MM.1S (cell line): ENCODE data around the gene DDX31.
A peak's percentile ranks its signal among the peaks of the same experiment; 100 is the strongest.

Experiments used
- EZH2 ChIP-seq: fragments of 300-600 bp; sonication (generic); optimal IDR thresholded peaks from 2 replicates; pipeline ENCODE3; 2017; ENCODE audit warnings: low read depth, mild to moderate bottlenecking, antibody characterized with exemption, low read length, mixed read lengths
- TF ChIP-seq, protein P1 (sequence below): fragments of 300-600 bp; sonication (generic); IDR thresholded peaks from 2 replicates; pipeline ENCODE4 v1.5.1; 2016; ENCODE audit warnings: antibody characterized with exemption, low read length, mixed read lengths

DNA sequence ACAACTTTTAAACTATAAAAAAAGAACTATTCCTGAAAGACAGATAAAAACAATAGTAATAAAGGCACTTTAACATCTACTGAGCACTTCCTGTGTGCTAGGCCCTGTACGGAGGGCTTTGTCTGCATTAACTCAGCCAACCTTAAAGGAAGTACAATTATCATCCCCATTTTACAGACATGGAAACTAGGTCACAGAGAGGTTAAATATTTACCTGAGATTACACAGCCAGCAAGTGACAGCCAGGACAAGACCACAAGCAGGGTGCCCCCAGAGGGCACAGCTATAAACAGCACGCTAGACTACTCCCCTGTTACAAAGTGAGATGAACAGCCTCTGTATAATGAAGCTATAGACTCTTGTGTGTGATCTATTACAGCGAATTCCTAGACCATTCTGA lies 25.5 kb downstream of the DDX31 start:
- TF ChIP-seq EZH2, result no peak
- TF ChIP-seq, protein P1, sequence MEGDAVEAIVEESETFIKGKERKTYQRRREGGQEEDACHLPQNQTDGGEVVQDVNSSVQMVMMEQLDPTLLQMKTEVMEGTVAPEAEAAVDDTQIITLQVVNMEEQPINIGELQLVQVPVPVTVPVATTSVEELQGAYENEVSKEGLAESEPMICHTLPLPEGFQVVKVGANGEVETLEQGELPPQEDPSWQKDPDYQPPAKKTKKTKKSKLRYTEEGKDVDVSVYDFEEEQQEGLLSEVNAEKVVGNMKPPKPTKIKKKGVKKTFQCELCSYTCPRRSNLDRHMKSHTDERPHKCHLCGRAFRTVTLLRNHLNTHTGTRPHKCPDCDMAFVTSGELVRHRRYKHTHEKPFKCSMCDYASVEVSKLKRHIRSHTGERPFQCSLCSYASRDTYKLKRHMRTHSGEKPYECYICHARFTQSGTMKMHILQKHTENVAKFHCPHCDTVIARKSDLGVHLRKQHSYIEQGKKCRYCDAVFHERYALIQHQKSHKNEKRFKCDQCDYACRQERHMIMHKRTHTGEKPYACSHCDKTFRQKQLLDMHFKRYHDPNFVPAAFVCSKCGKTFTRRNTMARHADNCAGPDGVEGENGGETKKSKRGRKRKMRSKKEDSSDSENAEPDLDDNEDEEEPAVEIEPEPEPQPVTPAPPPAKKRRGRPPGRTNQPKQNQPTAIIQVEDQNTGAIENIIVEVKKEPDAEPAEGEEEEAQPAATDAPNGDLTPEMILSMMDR, result peak; percentile 23
